Neutrophil (primary cell): Measurements from ENCODE around the gene C1QTNF9.
A peak's percentile ranks its signal among the peaks of the same experiment; 100 is the strongest.
"Not testable (repeated sequence)": the region's sequence is repeated elsewhere in the genome, so short reads cannot be mapped to it uniquely, and the experiment has no call there.

Experiments used
- H3K27ac ChIP-seq: fragments of 200-600 bp; sonication (generic); 2 replicates; pipeline ENCODE4 v1.5.1; 2016; ENCODE audit warnings: mild to moderate bottlenecking, moderate library complexity
- H3K27me3 ChIP-seq: fragments of 200-600 bp; sonication (generic); 2 replicates; pipeline ENCODE4 v1.6.0; 2016; ENCODE audit warnings: mild to moderate bottlenecking
- H3K36me3 ChIP-seq: fragments of 200-600 bp; sonication (generic); 2 replicates; pipeline ENCODE4 v1.5.1; 2017
- H3K4me1 ChIP-seq, 2 experiments: fragments of 200-600 bp in 1 of 2; sonication (generic) in 1 of 2; 1 replicate in 1 of 2; 2 replicates in 1 of 2; pipeline versions ENCODE4 v1.5.1 to v1.6.1; 2013 to 2016; ENCODE audit warnings: low read depth in 1 of 2, low read length in 1 of 2, mild to moderate bottlenecking in 1 of 2, moderate library complexity in 1 of 2; ENCODE audit not compliant: control insufficient read depth in 1 of 2, insufficient read depth in 1 of 2
- H3K4me3 ChIP-seq, 2 experiments: fragments of 200-600 bp in 1 of 2; sonication (generic) in 1 of 2; 1 replicate in 1 of 2; 2 replicates in 1 of 2; pipeline ENCODE4 v1.5.1; 2013 to 2016; ENCODE audit warnings: low read depth in 1 of 2, low read length in 1 of 2, mild to moderate bottlenecking in 1 of 2, moderate library complexity in 1 of 2
- H3K9me3 ChIP-seq: fragments of 200-600 bp; sonication (generic); 2 replicates; pipeline ENCODE4 v1.5.1; 2016
- CTCF ChIP-seq: fragments of 200-600 bp; sonication (generic); IDR thresholded peaks from 2 replicates; pipeline ENCODE4 v1.5.1; 2016; ENCODE audit warnings: antibody characterized with exemption

Gene C1QTNF9

GRCh38 chr13:24309300-24309699, at the start of gene C1QTNF9:
TSS of gene C1QTNF9 (plus strand) at chr13:24309580. CDS start at chr13:24316004, 6,424 bp downstream.
- H3K4me3 ChIP-seq, H3K27ac ChIP-seq, H3K4me1 ChIP-seq: not testable (repeated sequence)

GRCh38 chr13:24261566-24261965, 47.8 kb upstream of the C1QTNF9 start:
- H3K27ac ChIP-seq = no peak overlapping the region

More at GRCh38 chr13:24309300-24309699, at the start of gene C1QTNF9:
- H3K27me3 ChIP-seq, H3K9me3 ChIP-seq: not testable (repeated sequence)
- peaks cover 24% of the 10 kb centered on the region for H3K36me3 ChIP-seq

GRCh38 chr13:24263632-24264031, 45.7 kb upstream of the C1QTNF9 start:
- TF ChIP-seq CTCF = no peak
- Histone ChIP-seq H3K4me1 (peaks cover 14 to 16% of the 10 kb centered on the region in 2 experiments), H3K27ac (no peak overlapping the region), H3K36me3 (no peaks in the 10 kb centered on the region), H3K9me3 (no peaks in the 10 kb centered on the region), H3K27me3 (no peaks in the 10 kb centered on the region), H3K4me3 (no peak overlapping the region)

More at GRCh38 chr13:24261566-24261965, 47.8 kb upstream of the C1QTNF9 start:
- Histone ChIP-seq H3K36me3 (no peaks in the 10 kb centered on the region), H3K4me1 (no peaks in the 10 kb centered on the region), H3K27me3 (no peaks in the 10 kb centered on the region), H3K9me3 (no peaks in the 10 kb centered on the region), H3K4me3 (no peak overlapping the region)
- no peak for TF ChIP-seq CTCF

- no peak overlapping the region for H3K27ac ChIP-seq
- H3K27me3 ChIP-seq = no peaks in the 10 kb centered on the region
- H3K4me1 ChIP-seq = peaks cover 20 to 22% of the 10 kb centered on the region in 2 experiments
- H3K9me3 ChIP-seq = no peaks in the 10 kb centered on the region
- no peaks in the 10 kb centered on the region for H3K36me3 ChIP-seq
- no peak overlapping the region for H3K4me3 ChIP-seq
- TF ChIP-seq CTCF = no peak
These were observed 44.4 kb upstream of the C1QTNF9 start for GRCh38 chr13:24264976-24265375.

- Histone ChIP-seq H3K27ac (no peak overlapping the region), H3K4me1 (peaks cover 25 to 26% of the 10 kb centered on the region in 2 experiments), H3K9me3 (no peaks in the 10 kb centered on the region), H3K4me3 (no peak overlapping the region), H3K27me3 (no peaks in the 10 kb centered on the region), H3K36me3 (no peaks in the 10 kb centered on the region)
- TF ChIP-seq CTCF = no peak
These were observed 43.9 kb upstream of the C1QTNF9 start for GRCh38 chr13:24265453-24265852.

- no peak for TF ChIP-seq CTCF
- peak overlapping the region; percentile 71 for H3K27ac ChIP-seq
- H3K27me3 ChIP-seq = no peaks in the 10 kb centered on the region
- H3K9me3 ChIP-seq = no peaks in the 10 kb centered on the region
- H3K4me3 ChIP-seq = peak overlapping the region; percentile 6 to 26
- no peaks in the 10 kb centered on the region for H3K36me3 ChIP-seq
- peaks cover 29 to 40% of the 10 kb centered on the region in 2 experiments for H3K4me1 ChIP-seq
These were observed 42.1 kb upstream of the C1QTNF9 start for GRCh38 chr13:24267274-24267673.
